GM19324 (cell line): ENCODE measurements around the gene RIMS4.
"Not testable (repeated sequence)": the region's sequence is repeated elsewhere in the genome, so short reads cannot be mapped to it uniquely, and the experiment has no call there.

Source experiments
- ATAC-seq: cut with Tn5 transposase; IDR thresholded peaks from one replicate; pipeline ENCODE4 v1.9.1; 2021; ENCODE audit warnings: mild to moderate bottlenecking, moderate library complexity; ENCODE audit not compliant: unreplicated experiment, low FRiP score

Gene RIMS4

GRCh38 chr20:44765701-44766347 is 44.5 kb downstream of the RIMS4 start:
- no peak for ATAC-seq

DNA sequence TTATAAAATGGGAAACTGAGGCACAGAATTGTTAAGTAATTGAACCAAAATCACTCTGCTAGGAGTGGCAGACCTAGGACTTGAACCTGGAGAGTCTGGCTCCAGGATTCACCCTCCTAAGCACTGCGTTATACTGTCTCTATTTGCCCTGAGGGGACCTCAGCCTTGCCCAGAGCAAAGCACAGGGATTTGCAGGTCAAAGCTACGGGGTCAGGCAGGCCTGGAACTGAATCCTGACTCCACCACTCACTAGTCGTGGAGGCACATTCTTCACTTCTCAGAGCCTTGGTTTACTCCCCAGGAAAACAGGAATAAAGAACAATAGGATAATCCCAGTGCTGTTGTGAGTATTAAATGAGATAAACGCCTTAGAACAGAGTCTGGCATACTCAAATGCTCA is 45.3 kb downstream of the RIMS4 start:
- no peak for ATAC-seq

DNA sequence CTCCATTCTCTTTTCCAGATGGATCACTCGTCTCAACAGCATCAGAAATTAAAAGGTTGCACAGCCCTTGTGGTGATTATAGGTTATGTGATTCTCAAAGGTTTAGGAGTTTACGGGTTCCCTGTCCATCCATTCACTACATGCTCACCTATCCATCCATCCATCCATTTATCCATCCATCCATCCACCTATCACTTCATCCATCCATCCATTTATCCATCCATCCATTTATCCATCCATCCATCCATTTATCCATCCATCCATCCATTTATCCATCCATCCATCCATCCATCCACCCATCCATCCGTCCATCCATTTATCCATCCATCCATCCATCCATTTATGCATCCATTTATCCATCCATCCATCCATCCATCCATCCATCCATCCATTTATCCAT is 46.5 kb downstream of the RIMS4 start:
- ATAC-seq, result not testable (repeated sequence)

DNA sequence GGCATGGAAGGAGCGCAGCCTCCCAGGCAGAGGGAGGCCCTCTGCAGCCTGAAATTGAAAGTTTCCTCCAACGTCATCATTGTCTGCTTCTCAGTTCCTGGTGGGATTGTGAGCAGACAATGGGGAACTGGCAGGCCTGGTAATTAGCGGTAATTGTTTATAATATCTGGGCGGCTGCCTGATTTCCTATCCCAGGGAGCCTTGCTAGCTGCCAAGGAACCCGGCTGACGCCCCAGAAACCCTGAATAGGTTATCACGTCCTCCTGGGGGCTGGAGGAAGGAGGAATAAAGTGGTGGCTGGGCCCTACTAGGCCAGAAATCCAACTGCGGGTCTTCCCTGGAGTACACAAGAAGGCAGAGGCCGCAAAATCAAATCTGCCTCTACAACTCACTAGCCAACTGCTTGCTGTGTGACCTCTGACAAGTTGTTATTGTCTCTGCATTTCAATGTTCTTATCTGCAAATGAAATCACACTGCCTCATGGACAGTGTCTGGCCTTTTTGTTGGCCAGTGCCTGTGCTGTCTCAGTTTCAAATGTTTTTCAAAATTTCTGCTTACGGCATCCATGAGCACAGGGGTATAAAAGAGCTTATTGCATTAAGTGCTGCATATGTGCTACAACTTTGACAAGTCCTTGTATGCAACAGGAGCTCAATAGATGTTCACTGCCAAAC is 47.7 kb downstream of the RIMS4 start:
- no peak for ATAC-seq

DNA sequence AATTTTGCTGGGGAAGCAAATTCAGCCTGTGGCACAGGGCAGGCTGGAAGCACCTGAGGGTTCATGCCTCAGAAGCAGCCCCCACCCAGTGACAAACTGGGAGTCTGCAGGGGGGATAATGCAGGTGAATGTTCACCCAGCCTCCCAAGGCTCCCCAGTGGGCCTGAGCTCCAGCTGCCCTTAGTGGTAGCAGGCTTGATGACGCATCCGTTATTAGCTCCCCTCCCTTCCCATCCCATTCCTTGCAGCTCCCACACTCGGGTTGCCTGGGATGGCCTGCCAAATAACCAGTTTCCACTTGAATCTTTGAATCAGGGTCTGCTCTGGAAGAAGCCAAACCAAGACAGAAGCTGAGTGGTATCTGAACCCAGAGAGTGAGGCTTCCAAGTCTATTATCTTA is 48.9 kb downstream of the RIMS4 start:
- no peak for ATAC-seq

DNA sequence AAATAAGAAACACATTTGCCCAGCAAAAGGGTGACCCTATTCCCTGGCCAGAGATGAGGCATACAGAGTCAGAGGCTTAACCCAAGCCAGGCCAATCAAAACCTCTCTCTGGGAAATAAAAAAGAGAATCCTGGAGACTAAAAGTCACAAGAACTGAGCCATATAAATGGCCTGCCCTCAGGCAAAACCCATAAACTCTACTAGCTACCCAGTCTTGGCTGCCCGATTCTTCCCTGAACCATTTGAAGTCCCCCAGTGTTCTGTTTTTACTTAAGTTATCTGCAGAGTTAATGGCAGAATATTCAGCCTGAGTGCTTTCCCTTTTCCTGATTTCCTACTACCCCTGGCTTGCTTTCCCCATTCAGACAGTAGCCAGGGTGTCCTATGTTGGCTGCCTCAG is 50.8 kb downstream of the RIMS4 start:
- ATAC-seq, result no peak

DNA sequence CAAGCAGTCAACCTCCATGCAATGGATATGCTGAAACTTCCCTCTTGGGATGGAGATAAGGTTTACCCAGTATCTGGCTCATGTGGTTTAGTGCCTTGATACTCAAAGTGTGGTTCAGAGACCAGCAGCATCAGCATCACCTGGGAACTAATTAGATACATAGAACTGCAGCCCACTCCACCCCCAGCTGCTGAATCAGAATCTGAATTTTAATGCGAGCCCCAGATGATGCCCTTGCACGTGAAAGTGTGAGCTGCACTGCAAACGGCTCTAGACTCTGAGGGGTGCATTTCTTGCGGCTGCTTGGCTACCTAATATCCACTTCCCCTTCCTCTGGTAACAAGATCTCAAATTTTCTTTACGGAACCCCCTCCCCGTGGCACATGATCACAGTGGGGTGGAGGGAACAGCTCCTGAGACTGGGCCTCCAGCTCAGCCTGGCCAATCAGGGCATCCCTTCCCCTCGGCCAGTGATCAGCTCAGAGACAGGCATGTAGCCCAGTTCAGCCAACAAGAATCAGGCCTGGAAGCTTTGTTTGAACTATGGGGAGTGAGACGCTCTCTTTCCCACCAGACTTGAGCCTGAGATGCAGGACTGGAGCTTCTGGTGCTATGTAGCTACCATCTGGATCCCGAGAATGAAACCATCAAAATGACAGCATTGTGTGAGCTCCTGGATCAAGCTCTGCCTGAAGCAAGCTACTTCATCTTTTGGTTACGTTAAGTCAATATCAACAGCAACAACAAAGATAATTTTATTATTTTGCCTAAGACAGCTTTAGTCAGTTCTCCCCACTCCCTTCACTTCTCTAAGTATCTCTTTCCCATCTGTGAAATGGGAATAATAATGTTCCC is 51.9 kb downstream of the RIMS4 start:
- no peak for ATAC-seq

DNA sequence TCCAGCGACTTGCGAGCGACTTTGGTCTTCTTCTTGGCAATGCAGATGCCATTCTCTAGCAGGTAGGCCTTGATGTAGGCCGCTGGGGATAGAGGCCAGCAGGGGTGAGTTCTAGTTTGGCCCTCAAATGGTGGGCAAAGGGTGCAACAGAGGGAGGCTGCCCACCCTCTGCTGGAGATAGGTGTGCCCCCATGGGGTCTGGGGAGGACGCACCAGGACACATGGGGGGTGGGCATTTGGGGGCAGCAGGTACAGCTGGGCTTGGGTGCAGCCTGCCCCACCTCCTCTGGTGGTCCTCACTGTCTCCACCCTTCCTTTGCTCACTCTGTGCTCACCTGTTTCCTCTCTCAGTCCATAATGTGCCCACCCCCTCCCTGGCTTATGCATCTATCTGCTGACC is 53.4 kb downstream of the RIMS4 start:
- ATAC-seq, result no peak

DNA sequence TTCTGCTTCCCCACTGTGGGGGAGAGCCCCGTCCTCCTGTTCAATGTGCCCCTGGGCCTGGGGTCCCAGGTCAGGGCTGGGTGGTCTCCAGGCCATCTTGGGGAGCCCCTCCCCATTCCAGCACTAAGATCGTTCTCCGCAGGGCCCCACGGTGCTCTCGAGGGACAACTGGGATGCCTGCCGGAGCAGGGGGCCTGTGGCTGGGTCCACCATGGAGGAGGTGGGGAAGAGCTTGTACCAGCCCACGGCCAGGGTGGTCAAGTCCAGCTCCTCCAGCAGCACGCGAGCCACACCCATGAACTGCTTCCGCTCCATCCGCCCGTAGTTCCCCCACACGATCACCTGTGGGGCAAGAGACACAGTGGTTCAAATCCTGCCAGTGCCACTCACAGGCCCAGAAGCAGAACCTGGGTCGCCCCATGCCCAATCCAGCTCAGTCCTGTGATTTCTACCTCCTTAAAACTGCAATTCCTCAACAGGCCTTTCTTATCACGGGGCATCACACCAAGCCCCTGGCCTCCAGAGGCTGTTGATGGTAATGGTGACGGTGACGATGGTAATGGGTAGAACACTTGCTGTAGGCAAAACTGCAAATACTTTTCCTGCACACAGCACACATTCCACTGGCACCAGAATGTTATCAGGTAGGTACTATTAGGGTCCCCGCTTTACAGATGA is 54.2 kb downstream of the RIMS4 start:
- no peak for ATAC-seq

- no peak for ATAC-seq
Measured at GRCh38 chr20:44754554-44754953, 55.8 kb downstream of the RIMS4 start.

DNA sequence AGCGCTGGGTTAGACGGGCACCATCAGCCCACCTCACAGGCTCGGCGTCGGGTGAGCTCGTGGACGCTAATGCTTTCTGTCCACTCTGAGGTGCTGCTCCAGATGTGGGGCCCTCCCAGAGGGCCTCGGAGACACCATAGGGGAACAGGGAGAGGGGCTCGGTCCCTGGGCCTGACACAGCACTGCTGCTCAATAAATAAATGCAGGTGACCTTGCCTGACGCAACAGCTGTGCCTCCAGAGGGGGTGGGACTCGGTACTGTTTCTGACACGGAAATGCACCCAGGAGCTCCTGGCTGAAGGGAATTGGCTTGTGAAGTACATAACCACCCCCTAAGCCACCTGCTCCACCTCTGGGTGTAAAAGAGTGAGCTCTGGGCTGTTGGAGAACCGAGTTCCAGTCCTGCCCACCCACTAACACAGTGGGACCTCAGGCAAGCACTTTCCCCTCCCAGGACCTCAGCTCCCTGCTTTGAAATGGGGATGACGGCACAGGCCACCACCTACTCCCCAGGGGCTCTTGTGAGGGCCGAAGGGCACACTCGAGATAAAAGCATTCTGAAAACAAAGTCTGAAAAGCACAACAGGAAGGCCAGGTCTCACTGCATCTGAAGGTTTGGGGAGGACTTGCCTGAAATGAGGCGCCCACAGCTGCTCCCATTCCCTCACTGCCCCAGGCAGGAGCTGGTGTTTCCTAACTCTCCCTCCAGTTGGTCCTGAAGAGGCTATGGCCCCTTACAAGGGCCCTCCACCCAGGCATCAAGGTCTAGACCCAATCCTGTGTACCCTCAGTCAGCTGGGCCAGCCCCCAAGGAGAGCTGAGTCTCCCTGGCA is 58.0 kb downstream of the RIMS4 start:
- ATAC-seq, result no peak

- ATAC-seq, result no peak
Measured at GRCh38 chr20:44750081-44750805, 60.1 kb downstream of the RIMS4 start.

GRCh38 chr20:44748005-44748370 is 62.4 kb downstream of the RIMS4 start:
- no peak for ATAC-seq

GRCh38 chr20:44747166-44748004 is 63.0 kb downstream of the RIMS4 start:
- no peak for ATAC-seq

DNA sequence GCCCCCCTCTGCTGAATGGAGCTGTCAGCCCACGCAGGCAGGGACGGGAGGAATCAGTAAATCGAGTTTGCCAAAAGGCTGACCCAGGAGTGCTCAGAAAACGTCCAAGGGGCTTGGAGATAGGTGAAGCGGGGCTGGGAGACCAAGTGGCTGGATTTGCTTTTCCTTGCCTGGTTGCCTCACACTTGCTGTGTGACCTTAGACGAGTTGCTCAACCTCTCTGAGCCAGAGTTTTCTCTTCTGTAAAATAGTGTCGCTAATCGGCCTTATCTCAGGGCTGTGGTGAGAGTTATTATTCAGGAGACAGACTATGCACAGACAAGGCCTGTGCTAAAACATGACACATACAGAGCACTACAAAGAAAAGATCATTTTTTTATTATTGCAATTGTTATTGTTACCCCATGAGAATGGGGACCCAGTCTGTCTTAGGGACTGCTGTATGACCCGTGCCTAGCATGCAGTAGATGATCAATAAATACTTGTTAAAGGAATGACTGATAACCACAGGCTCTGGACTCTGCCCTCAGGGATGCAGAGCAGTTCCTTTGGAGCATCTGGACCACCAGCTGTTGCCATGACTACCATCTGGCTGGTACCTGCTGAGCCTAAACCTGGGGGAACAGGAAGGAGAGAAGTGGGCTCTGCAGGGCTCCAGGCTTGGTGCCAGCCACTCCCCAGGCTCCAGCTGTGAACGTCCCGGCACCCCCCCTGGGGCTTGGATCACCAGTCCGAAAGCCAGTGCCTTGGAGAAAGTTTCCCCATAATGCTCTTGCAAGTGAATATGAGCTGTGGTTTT is 63.8 kb downstream of the RIMS4 start:
- no peak for ATAC-seq

DNA sequence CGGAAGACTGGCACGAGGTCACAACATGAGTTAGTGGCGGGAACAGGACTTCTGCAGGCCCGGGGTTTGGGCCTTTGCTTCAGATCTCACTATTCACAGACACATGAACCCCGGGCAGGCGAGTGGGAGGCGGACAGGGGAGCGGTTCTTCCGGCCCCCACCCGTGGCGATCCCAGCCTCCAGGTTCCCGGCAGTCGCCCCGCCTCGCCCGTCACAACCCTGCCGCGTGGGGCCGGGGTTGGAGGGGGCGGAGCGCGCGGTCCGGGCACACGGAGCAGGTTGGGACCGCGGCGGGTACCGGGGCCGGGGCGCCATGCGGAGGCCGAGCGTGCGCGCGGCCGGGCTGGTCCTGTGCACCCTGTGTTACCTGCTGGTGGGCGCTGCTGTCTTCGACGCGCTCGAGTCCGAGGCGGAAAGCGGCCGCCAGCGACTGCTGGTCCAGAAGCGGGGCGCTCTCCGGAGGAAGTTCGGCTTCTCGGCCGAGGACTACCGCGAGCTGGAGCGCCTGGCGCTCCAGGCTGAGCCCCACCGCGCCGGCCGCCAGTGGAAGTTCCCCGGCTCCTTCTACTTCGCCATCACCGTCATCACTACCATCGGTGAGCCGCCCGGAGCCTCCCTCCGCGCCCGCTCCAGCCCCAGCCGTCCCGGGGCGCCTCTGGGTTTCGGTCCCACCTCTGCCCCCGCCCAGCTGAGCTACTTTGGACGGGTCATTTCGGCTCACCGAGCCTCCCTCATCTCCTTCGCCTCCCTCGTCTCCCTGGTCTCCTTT is 64.6 kb downstream of the RIMS4 start, which contains the start of gene KCNK15:
KCNK15 (plus strand) TSS at position 268 of the 769 bp plus-strand sequence; CDS start at position 314, 46 bp downstream.
- no peak for ATAC-seq

DNA sequence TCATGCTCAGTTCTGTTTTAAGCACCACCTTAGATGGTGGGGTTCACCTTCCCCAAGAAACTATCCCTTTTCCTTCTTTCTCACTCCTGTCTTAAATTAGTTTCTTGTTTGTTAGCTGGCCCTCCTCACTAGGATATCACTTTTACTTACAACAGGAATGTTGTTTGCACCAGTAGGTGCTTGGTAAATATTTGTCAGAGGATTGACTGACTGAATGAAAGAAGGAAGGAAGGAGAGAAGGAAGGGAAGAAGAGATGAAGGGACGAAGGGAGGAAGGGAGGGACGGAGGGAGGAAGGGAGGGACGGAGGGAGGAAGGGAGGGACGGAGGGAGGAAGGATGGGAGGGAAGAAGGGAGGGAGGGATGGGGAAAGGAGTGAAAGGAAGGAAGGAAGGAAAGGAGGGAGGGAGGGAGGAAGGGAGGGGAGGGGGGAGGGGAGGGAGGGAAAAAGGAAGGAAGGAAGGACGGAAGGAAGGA is 65.2 kb downstream of the RIMS4 start:
- ATAC-seq, result no peak
